Activated T-cell treated with anti-CD3 and anti-CD28 coated beads, Interleukin-2, amount 50 U/mL, for 72 hours (primary cell): ENCODE data around the gene PNPLA1. TPM values are rescaled to one million over a fixed set of nuclear protein-coding genes. Genes with fewer than 3 reads are reported as not detected.
A peak's percentile ranks its signal among the peaks of the same experiment; 100 is the strongest.

Source experiments
- ATAC-seq, 2 donors: fragments of 150-1000 bp; cut with Tn5 transposase; replicated peaks in 1 of 2; 2 replicates each; pipeline ENCODE4 v1.10.0; 2021; ENCODE audit warnings: moderate library complexity in 2 of 2, mild to moderate bottlenecking in 1 of 2
- DNase-seq, 2 donors: peaks; one replicate each; pipeline ENCODE4 v3.0.0; 2021 to 2022; ENCODE audit warnings: mixed read lengths in 1 of 2
- H3K27ac Mint-ChIP-seq: one replicate; pipeline ENCODE4 v1.8.0; 2022; ENCODE audit warnings: mild to moderate bottlenecking, moderate library complexity, mixed read lengths
- H3K27me3 Mint-ChIP-seq: one replicate; pipeline ENCODE4 v1.8.0; 2022; ENCODE audit warnings: low read depth, mixed read lengths
- H3K36me3 Mint-ChIP-seq, 2 donors: one replicate each; pipeline ENCODE4 v1.8.0; 2022; ENCODE audit warnings: mixed read lengths in 2 of 2, mild to moderate bottlenecking in 1 of 2; ENCODE audit not compliant: insufficient read depth in 2 of 2
- H3K4me1 Mint-ChIP-seq: one replicate; pipeline ENCODE4 v1.8.0; 2022; ENCODE audit warnings: low read depth, mixed read lengths
- H3K4me3 Mint-ChIP-seq, 2 donors: one replicate each; pipeline ENCODE4 v1.8.0; 2022; ENCODE audit warnings: mild to moderate bottlenecking in 2 of 2, mixed read lengths in 2 of 2, moderate library complexity in 2 of 2
- H3K9me3 Mint-ChIP-seq, 2 donors: one replicate each; pipeline ENCODE4 v1.8.0; 2022; ENCODE audit warnings: mixed read lengths in 2 of 2
- total RNA-seq, 2 donors: library from RNA; stranded (reverse); gene quantifications; one replicate each; pipeline ENCODE4 v1.2.3, GENCODE V29; 2022

PNPLA1 gene
- total RNA-seq, 2 donors from 2014 or later, result not detected

- no peak overlapping the region for H3K4me3 Mint-ChIP-seq
- H3K27me3 Mint-ChIP-seq, result peaks cover 64% of the 10 kb centered on the region
- DNase-seq (no peak), ATAC-seq (no peak)
- H3K9me3 Mint-ChIP-seq, result no peaks in the 10 kb centered on the region
- no peak overlapping the region for H3K27ac Mint-ChIP-seq
- H3K36me3 Mint-ChIP-seq, result no peaks in the 10 kb centered on the region
- H3K4me1 Mint-ChIP-seq, result peaks cover 6% of the 10 kb centered on the region
Measured at GRCh38 chr6:36280983-36281382, 11.1 kb downstream of the PNPLA1 start.

GRCh38 chr6:36283608-36284007 lies 13.7 kb downstream of the PNPLA1 start:
- Mint-ChIP-seq H3K36me3 (no peaks in the 10 kb centered on the region), H3K4me3 (no peak overlapping the region), H3K9me3 (no peaks in the 10 kb centered on the region), H3K27me3 (peaks cover 60% of the 10 kb centered on the region), H3K27ac (no peak overlapping the region), H3K4me1 (peaks cover 6% of the 10 kb centered on the region)
- no peak for ATAC-seq
- DNase-seq, result no peak

- Mint-ChIP-seq H3K4me3 (no peak overlapping the region), H3K36me3 (no peaks in the 10 kb centered on the region), H3K9me3 (no peaks in the 10 kb centered on the region), H3K27ac (no peak overlapping the region), H3K4me1 (peaks cover 6% of the 10 kb centered on the region), H3K27me3 (peaks cover 56% of the 10 kb centered on the region)
- no peak for DNase-seq
- no peak for ATAC-seq
Measured at GRCh38 chr6:36284359-36284758, 14.5 kb downstream of the PNPLA1 start.

GRCh38 chr6:36285187-36285671 lies 15.4 kb downstream of the PNPLA1 start:
- H3K4me3 Mint-ChIP-seq, result no peak overlapping the region
- no peak for ATAC-seq
- peaks cover 6% of the 10 kb centered on the region for H3K4me1 Mint-ChIP-seq
- H3K27ac Mint-ChIP-seq, result no peak overlapping the region
- DNase-seq, result no peak
- H3K27me3 Mint-ChIP-seq, result peaks cover 50% of the 10 kb centered on the region
- no peaks in the 10 kb centered on the region for H3K36me3 Mint-ChIP-seq
- no peaks in the 10 kb centered on the region for H3K9me3 Mint-ChIP-seq

- peaks cover 10% of the 10 kb centered on the region for H3K4me1 Mint-ChIP-seq
- ATAC-seq (no peak), DNase-seq (no peak)
- H3K9me3 Mint-ChIP-seq, result no peaks in the 10 kb centered on the region
- no peak overlapping the region for H3K27ac Mint-ChIP-seq
- peaks cover 48% of the 10 kb centered on the region for H3K27me3 Mint-ChIP-seq
- H3K4me3 Mint-ChIP-seq, result no peak overlapping the region
- H3K36me3 Mint-ChIP-seq, result no peaks in the 10 kb centered on the region
Measured at GRCh38 chr6:36285797-36286196, 15.9 kb downstream of the PNPLA1 start.

GRCh38 chr6:36286858-36287257 lies 17.0 kb downstream of the PNPLA1 start:
- H3K36me3 Mint-ChIP-seq, result no peaks in the 10 kb centered on the region
- ATAC-seq, result no peak
- no peak for DNase-seq
- H3K9me3 Mint-ChIP-seq, result no peaks in the 10 kb centered on the region
- H3K27ac Mint-ChIP-seq, result no peak overlapping the region
- peaks cover 20% of the 10 kb centered on the region for H3K4me1 Mint-ChIP-seq
- H3K27me3 Mint-ChIP-seq, result peaks cover 37% of the 10 kb centered on the region
- H3K4me3 Mint-ChIP-seq, result no peak overlapping the region

- Mint-ChIP-seq H3K9me3 (no peaks in the 10 kb centered on the region), H3K27ac (no peak overlapping the region), H3K4me1 (peaks cover 20% of the 10 kb centered on the region), H3K27me3 (peaks cover 16% of the 10 kb centered on the region), H3K4me3 (no peak overlapping the region), H3K36me3 (no peaks in the 10 kb centered on the region)
- no peak for ATAC-seq
- no peak for DNase-seq
Measured at GRCh38 chr6:36289281-36289878, 19.5 kb downstream of the PNPLA1 start.

GRCh38 chr6:36290668-36291620 lies 21.1 kb downstream of the PNPLA1 start:
- Mint-ChIP-seq H3K27me3 (peaks cover 4% of the 10 kb centered on the region), H3K9me3 (no peaks in the 10 kb centered on the region), H3K4me3 (no peak overlapping the region), H3K4me1 (peaks cover 14% of the 10 kb centered on the region), H3K27ac (no peak overlapping the region), H3K36me3 (no peaks in the 10 kb centered on the region)
- peak in 1 of 2 donors; percentile 42 for ATAC-seq
- no peak for DNase-seq

- Mint-ChIP-seq H3K36me3 (no peaks in the 10 kb centered on the region), H3K27ac (no peak overlapping the region), H3K4me3 (no peak overlapping the region), H3K27me3 (no peaks in the 10 kb centered on the region), H3K4me1 (peaks cover 14% of the 10 kb centered on the region), H3K9me3 (no peaks in the 10 kb centered on the region)
- ATAC-seq (no peak), DNase-seq (no peak)
Measured at GRCh38 chr6:36292170-36292569, 22.3 kb downstream of the PNPLA1 start.

GRCh38 chr6:36296240-36296639 lies 26.4 kb downstream of the PNPLA1 start:
- Mint-ChIP-seq H3K27ac (no peak overlapping the region), H3K9me3 (no peaks in the 10 kb centered on the region)
- ATAC-seq, result no peak

GRCh38 chr6:36297051-36297450 lies 27.2 kb downstream of the PNPLA1 start:
- Mint-ChIP-seq H3K27me3 (peaks cover 13% of the 10 kb centered on the region), H3K36me3 (no peaks in the 10 kb centered on the region), H3K4me1 (no peaks in the 10 kb centered on the region), H3K27ac (no peak overlapping the region), H3K4me3 (no peak overlapping the region), H3K9me3 (no peaks in the 10 kb centered on the region)
- DNase-seq (no peak), ATAC-seq (no peak)

More at GRCh38 chr6:36296240-36296639, 26.4 kb downstream of the PNPLA1 start:
- Mint-ChIP-seq H3K4me1 (peaks cover 5% of the 10 kb centered on the region), H3K36me3 (no peaks in the 10 kb centered on the region), H3K27me3 (peaks cover 7% of the 10 kb centered on the region), H3K4me3 (no peak overlapping the region)
- no peak for DNase-seq

- DNase-seq (no peak), ATAC-seq (no peak)
- H3K36me3 Mint-ChIP-seq, result no peaks in the 10 kb centered on the region
- peaks cover under 1% of the 10 kb centered on the region for H3K4me1 Mint-ChIP-seq
- H3K27me3 Mint-ChIP-seq, result peaks cover 17% of the 10 kb centered on the region
- H3K9me3 Mint-ChIP-seq, result no peaks in the 10 kb centered on the region
- H3K27ac Mint-ChIP-seq, result no peak overlapping the region
- no peak overlapping the region for H3K4me3 Mint-ChIP-seq
Measured at GRCh38 chr6:36297511-36297910, 27.7 kb downstream of the PNPLA1 start.

- no peaks in the 10 kb centered on the region for H3K9me3 Mint-ChIP-seq
- ATAC-seq (no peak), DNase-seq (no peak)
- no peak overlapping the region for H3K27ac Mint-ChIP-seq
- H3K27me3 Mint-ChIP-seq, result peaks cover 17% of the 10 kb centered on the region
- H3K4me3 Mint-ChIP-seq, result no peak overlapping the region
- H3K4me1 Mint-ChIP-seq, result peaks cover 5% of the 10 kb centered on the region
- H3K36me3 Mint-ChIP-seq, result no peaks in the 10 kb centered on the region
Measured at GRCh38 chr6:36298027-36298426, 28.2 kb downstream of the PNPLA1 start.
